Mesenchymal stem cell (in vitro differentiated cells and primary cell): ENCODE results near the gene GYS2.
"Not testable (repeated sequence)": the region's sequence is repeated elsewhere in the genome, so short reads cannot be mapped to it uniquely, and the experiment has no call there.

Experiments
- DNase-seq: peaks from one replicate; pipeline ENCODE4 v3.0.0-alpha.2; 2013
- H2AFZ ChIP-seq: one replicate; pipeline ENCODE4 v1.6.1; 2013; ENCODE audit warnings: low read depth, mild to moderate bottlenecking, control low read depth, inconsistent platforms, low read length, moderate library complexity
- H2AK5ac ChIP-seq: 2 replicates; pipeline ENCODE4 v1.6.1; 2013; ENCODE audit warnings: low read length, moderate library complexity, mild to moderate bottlenecking, inconsistent platforms; ENCODE audit not compliant: severe bottlenecking
- H2BK120ac ChIP-seq: one replicate; pipeline ENCODE4 v1.6.1; 2013; ENCODE audit warnings: low read depth, mild to moderate bottlenecking, inconsistent platforms, low read length, moderate library complexity
- H2BK12ac ChIP-seq, 2 experiments: one replicate each; pipeline ENCODE4 v1.6.1; 2013; ENCODE audit warnings: inconsistent platforms in 2 of 2, low read length in 2 of 2, mild to moderate bottlenecking in 2 of 2, moderate library complexity in 2 of 2, control low read depth in 1 of 2
- H2BK15ac ChIP-seq: one replicate; pipeline ENCODE4 v1.6.1; 2013; ENCODE audit warnings: mild to moderate bottlenecking, low read depth, inconsistent platforms; ENCODE audit not compliant: poor library complexity, severe bottlenecking
- H2BK5ac ChIP-seq: 2 replicates; pipeline ENCODE4 v1.6.1; 2013; ENCODE audit warnings: low read depth, mild to moderate bottlenecking, low read length, control low read depth, inconsistent platforms; ENCODE audit not compliant: poor library complexity, severe bottlenecking
- H3K14ac ChIP-seq, 2 experiments: one replicate each; pipeline ENCODE4 v1.6.1; 2013; ENCODE audit warnings: inconsistent platforms in 2 of 2, low read length in 2 of 2, control low read depth in 1 of 2, mild to moderate bottlenecking in 1 of 2, moderate library complexity in 1 of 2
- H3K18ac ChIP-seq, 2 experiments: one replicate each; pipeline ENCODE4 v1.6.1; 2013; ENCODE audit warnings: inconsistent platforms in 2 of 2, low read length in 2 of 2, control low read depth in 1 of 2, low read depth in 1 of 2, mild to moderate bottlenecking in 1 of 2
- H3K23ac ChIP-seq, 2 experiments: one replicate each; pipeline ENCODE4 v1.6.1; 2013; ENCODE audit warnings: inconsistent platforms in 2 of 2, low read length in 2 of 2, mild to moderate bottlenecking in 2 of 2, moderate library complexity in 2 of 2, control low read depth in 1 of 2
- H3K27ac ChIP-seq: 2 replicates; pipeline ENCODE4 v1.5.1; 2013; ENCODE audit warnings: mild to moderate bottlenecking, moderate library complexity, low read length, control low read depth, inconsistent platforms; ENCODE audit not compliant: poor library complexity, severe bottlenecking
- H3K27me3 ChIP-seq, 2 experiments: 2 replicates each; pipeline versions ENCODE4 v1.6.1 to v1.7.0; 2013; ENCODE audit warnings: low read length in 2 of 2, mild to moderate bottlenecking in 2 of 2, moderate library complexity in 2 of 2, control low read depth in 1 of 2, inconsistent platforms in 1 of 2; ENCODE audit not compliant: control insufficient read depth in 1 of 2, insufficient read depth in 1 of 2
- H3K36me3 ChIP-seq, 2 experiments: 2 replicates each; pipeline versions ENCODE4 v1.6.1 to v1.7.0; 2013; ENCODE audit warnings: low read length in 2 of 2, control low read depth in 1 of 2, inconsistent platforms in 1 of 2, low read depth in 1 of 2, mild to moderate bottlenecking in 1 of 2; ENCODE audit not compliant: insufficient read depth in 2 of 2, control insufficient read depth in 1 of 2
- H3K4ac ChIP-seq, 2 experiments: one replicate each; pipeline ENCODE4 v1.6.1; 2013; ENCODE audit warnings: inconsistent platforms in 2 of 2, low read length in 2 of 2, mild to moderate bottlenecking in 2 of 2, moderate library complexity in 2 of 2, control low read depth in 1 of 2, low read depth in 1 of 2
- H3K4me1 ChIP-seq: 2 replicates; pipeline ENCODE4 v1.6.1; 2013; ENCODE audit warnings: low read depth, low read length, control low read depth; ENCODE audit not compliant: control insufficient read depth, insufficient read depth
- H3K4me2 ChIP-seq: 2 replicates; pipeline ENCODE4 v1.6.1; 2013; ENCODE audit warnings: low read length, mild to moderate bottlenecking, inconsistent platforms; ENCODE audit not compliant: poor library complexity, severe bottlenecking
- H3K4me3 ChIP-seq, 2 experiments: 2 replicates each; pipeline versions ENCODE4 v1.5.1 to v1.7.0; 2013; ENCODE audit warnings: low read length in 2 of 2, mild to moderate bottlenecking in 2 of 2, control low read depth in 1 of 2, low read depth in 1 of 2; ENCODE audit not compliant: insufficient read depth in 1 of 2
- H3K79me1 ChIP-seq: replicated peaks from 2 replicates; pipeline ENCODE4 v1.6.1; 2013; ENCODE audit warnings: mild to moderate bottlenecking, control low read depth, low read length, inconsistent platforms; ENCODE audit not compliant: poor library complexity, severe bottlenecking
- H3K9ac ChIP-seq: 2 replicates; pipeline ENCODE4 v1.7.0; 2013; ENCODE audit warnings: mild to moderate bottlenecking, low read length, moderate library complexity
- H3K9me3 ChIP-seq: 2 replicates; pipeline ENCODE4 v1.7.0; 2013; ENCODE audit warnings: mild to moderate bottlenecking, low read length; ENCODE audit not compliant: control insufficient read depth
- H4K8ac ChIP-seq: one replicate; pipeline ENCODE4 v1.6.1; 2013; ENCODE audit warnings: inconsistent platforms, mild to moderate bottlenecking, low read length, moderate library complexity
- H4K91ac ChIP-seq: one replicate; pipeline ENCODE4 v1.6.1; 2013; ENCODE audit warnings: mild to moderate bottlenecking, low read length, inconsistent platforms
- WGBS: methylation state at CpG from one replicate; pipeline ENCODE4 v1.1.7; 2013; ENCODE audit warnings: mixed read lengths; 5-methylcytosine and 5-hydroxymethylcytosine counted together

Gene GYS2

GRCh38 chr12:21599143-21599999 lies 5.3 kb downstream of the GYS2 start:
- Histone ChIP-seq H3K36me3 (no peaks in the 10 kb centered on the region), H3K4me3 (no peak overlapping the region), H3K27ac (no peak overlapping the region), H3K4ac (no peak overlapping the region), H3K18ac (no peak overlapping the region), H3K23ac (no peak overlapping the region), H3K14ac (no peak overlapping the region), H2BK120ac (no peak overlapping the region), H2AK5ac (no peak overlapping the region), H3K4me2 (no peak overlapping the region), H3K9ac (no peak overlapping the region), H2BK5ac (no peak overlapping the region), H4K8ac (no peak overlapping the region), H3K9me3 (no peaks in the 10 kb centered on the region), H2BK12ac (no peak overlapping the region), H2BK15ac (no peak overlapping the region), H3K79me1 (no peaks in the 10 kb centered on the region), H3K27me3 (peaks cover 0 to 2% of the 10 kb centered on the region in 2 experiments), H2AFZ (no peak overlapping the region), H3K4me1 (no peaks in the 10 kb centered on the region), H4K91ac (no peak overlapping the region)
- DNase-seq = no peak
- WGBS = 93% methylated on average over 1 of the region's 3 CpGs

- 100% methylated on average over 1 of the region's 4 CpGs for WGBS
Observed at GRCh38 chr12:21598651-21599050, 6.0 kb downstream of the GYS2 start.

GRCh38 chr12:21595356-21595755 lies 9.3 kb downstream of the GYS2 start:
- not testable (repeated sequence) for H3K4me1 ChIP-seq, H3K36me3 ChIP-seq, H3K4me2 ChIP-seq, H3K27me3 ChIP-seq, H3K27ac ChIP-seq, H2BK12ac ChIP-seq, H2BK5ac ChIP-seq, H2AK5ac ChIP-seq, H2AFZ ChIP-seq, H3K79me1 ChIP-seq, H4K91ac ChIP-seq, H4K8ac ChIP-seq, H3K4ac ChIP-seq, H3K9ac ChIP-seq, H2BK15ac ChIP-seq, H3K14ac ChIP-seq, H3K23ac ChIP-seq, H3K4me3 ChIP-seq, DNase-seq, H3K18ac ChIP-seq, H2BK120ac ChIP-seq
- H3K9me3 ChIP-seq = peaks cover 22% of the 10 kb centered on the region

More at GRCh38 chr12:21598651-21599050, 6.0 kb downstream of the GYS2 start:
- DNase-seq = no peak
- H3K4me1 ChIP-seq = no peaks in the 10 kb centered on the region
- no peaks in the 10 kb centered on the region for H3K27me3 ChIP-seq
- no peak overlapping the region for H3K23ac ChIP-seq
- H3K18ac ChIP-seq = no peak overlapping the region
- no peak overlapping the region for H3K4me2 ChIP-seq
- H3K9ac ChIP-seq = no peak overlapping the region
- no peak overlapping the region for H2BK12ac ChIP-seq
- no peak overlapping the region for H2BK120ac ChIP-seq
- no peaks in the 10 kb centered on the region for H3K9me3 ChIP-seq
- no peak overlapping the region for H2AFZ ChIP-seq
- no peak overlapping the region for H2BK5ac ChIP-seq
- H4K91ac ChIP-seq = no peak overlapping the region
- H3K36me3 ChIP-seq = no peaks in the 10 kb centered on the region
- H3K79me1 ChIP-seq = no peaks in the 10 kb centered on the region
- no peak overlapping the region for H3K14ac ChIP-seq
- no peak overlapping the region for H3K27ac ChIP-seq
- no peak overlapping the region for H3K4me3 ChIP-seq
- no peak overlapping the region for H2BK15ac ChIP-seq
- no peak overlapping the region for H3K4ac ChIP-seq
- no peak overlapping the region for H2AK5ac ChIP-seq
- no peak overlapping the region for H4K8ac ChIP-seq

- Histone ChIP-seq H2BK15ac (no peak overlapping the region), H3K4me2 (no peak overlapping the region), H3K4me3 (no peak overlapping the region), H3K9me3 (peaks cover 3% of the 10 kb centered on the region), H3K27me3 (no peaks in the 10 kb centered on the region), H2BK5ac (no peak overlapping the region), H3K36me3 (no peaks in the 10 kb centered on the region), H3K4me1 (no peaks in the 10 kb centered on the region), H2AFZ (no peak overlapping the region), H3K9ac (no peak overlapping the region), H3K23ac (no peak overlapping the region), H3K14ac (no peak overlapping the region), H2BK12ac (no peak overlapping the region), H3K4ac (no peak overlapping the region), H3K18ac (no peak overlapping the region), H2BK120ac (no peak overlapping the region), H3K79me1 (no peaks in the 10 kb centered on the region), H2AK5ac (no peak overlapping the region), H4K91ac (no peak overlapping the region), H3K27ac (no peak overlapping the region), H4K8ac (no peak overlapping the region)
- 58% methylated on average over 2 of the region's 3 CpGs for WGBS
- no peak for DNase-seq
Observed at GRCh38 chr12:21585485-21585884, 19.2 kb downstream of the GYS2 start.
